Cardiac muscle cell (in vitro differentiated cells and primary cell): Measurements from ENCODE around the gene SLC38A4. TPM values are rescaled to one million over a fixed set of nuclear protein-coding genes. Genes with fewer than 3 reads are reported as not detected.

Experiments used
- DNase-seq, 2 donors: peaks; one replicate each; pipeline versions ENCODE4 v3.0.0 to v3.0.0-alpha.2; 2010 to 2017; ENCODE audit warnings: low read depth in 1 of 2, low spot score in 1 of 2
- H3K27ac ChIP-seq: fragments of 200-600 bp; sonication (generic); 2 replicates; pipeline ENCODE4 v1.5.1; 2016
- H3K27me3 ChIP-seq: fragments of 200-600 bp; sonication (generic); 2 replicates; pipeline ENCODE4 v1.6.0; 2016; ENCODE audit warnings: control low read depth
- H3K36me3 ChIP-seq: fragments of 200-600 bp; sonication (generic); 2 replicates; pipeline ENCODE4 v1.5.1; 2016; ENCODE audit warnings: control low read depth
- H3K4me1 ChIP-seq: fragments of 200-600 bp; sonication (generic); 2 replicates; pipeline ENCODE4 v1.8.1; 2017; ENCODE audit warnings: low read depth, mild to moderate bottlenecking, mixed run types
- H3K4me3 ChIP-seq: fragments of 200-600 bp; sonication (generic); 2 replicates; pipeline ENCODE4 v1.5.1; 2016; ENCODE audit warnings: mild to moderate bottlenecking
- H3K9me3 ChIP-seq: fragments of 200-600 bp; sonication (generic); 2 replicates; pipeline ENCODE4 v1.5.1; 2017; ENCODE audit warnings: low read depth, mild to moderate bottlenecking, control low read depth
- polyA plus RNA-seq: library from polyadenylated mRNA; unstranded; fragments of >200 nt; fragmentation: Nextera tagmentation; extraction: Ambion mirVana; gene quantifications from 2 replicates; pipeline ENCODE4 v1.2.1, GENCODE V29; 2016
- total RNA-seq: library from RNA; depleted of rRNA; stranded (reverse); fragments of >200 nt; gene quantifications from 2 replicates; pipeline ENCODE4 v1.2.3, GENCODE V29; 2016
- TF ChIP-seq, protein P1 (sequence below): IDR thresholded peaks from 2 replicates; pipeline ENCODE4 v1.5.1; 2012; ENCODE audit warnings: low read depth, mild to moderate bottlenecking, low read length

SLC38A4 gene
- total and polyA plus RNA-seq, 2 experiments from 2014 or later = 0.09 to 0.12 TPM

DNA sequence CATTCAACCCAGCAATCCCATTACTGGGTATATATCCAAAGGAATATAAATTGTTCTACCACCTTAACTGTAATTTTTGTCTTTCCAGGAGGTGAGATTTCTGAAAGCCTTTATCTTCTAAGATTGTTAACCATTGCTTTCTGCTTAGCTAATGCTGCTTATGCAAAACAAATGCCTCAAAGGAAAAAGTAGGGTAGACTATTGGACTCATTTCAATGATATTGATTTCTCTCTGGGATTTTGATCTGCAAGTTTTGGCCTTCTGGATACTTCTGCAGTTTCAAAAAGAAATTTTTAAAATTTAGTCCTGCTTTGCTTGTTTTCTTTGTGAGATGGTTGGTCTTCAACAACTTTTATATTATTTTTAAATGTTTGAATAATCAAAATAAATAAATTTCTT is 108.6 kb downstream of the SLC38A4 start:
- H3K27ac ChIP-seq = no peak overlapping the region
- no peaks in the 10 kb centered on the region for H3K9me3 ChIP-seq
- H3K36me3 ChIP-seq = no peaks in the 10 kb centered on the region
- H3K4me3 ChIP-seq = no peak overlapping the region
- no peaks in the 10 kb centered on the region for H3K4me1 ChIP-seq
- TF ChIP-seq, protein P1, sequence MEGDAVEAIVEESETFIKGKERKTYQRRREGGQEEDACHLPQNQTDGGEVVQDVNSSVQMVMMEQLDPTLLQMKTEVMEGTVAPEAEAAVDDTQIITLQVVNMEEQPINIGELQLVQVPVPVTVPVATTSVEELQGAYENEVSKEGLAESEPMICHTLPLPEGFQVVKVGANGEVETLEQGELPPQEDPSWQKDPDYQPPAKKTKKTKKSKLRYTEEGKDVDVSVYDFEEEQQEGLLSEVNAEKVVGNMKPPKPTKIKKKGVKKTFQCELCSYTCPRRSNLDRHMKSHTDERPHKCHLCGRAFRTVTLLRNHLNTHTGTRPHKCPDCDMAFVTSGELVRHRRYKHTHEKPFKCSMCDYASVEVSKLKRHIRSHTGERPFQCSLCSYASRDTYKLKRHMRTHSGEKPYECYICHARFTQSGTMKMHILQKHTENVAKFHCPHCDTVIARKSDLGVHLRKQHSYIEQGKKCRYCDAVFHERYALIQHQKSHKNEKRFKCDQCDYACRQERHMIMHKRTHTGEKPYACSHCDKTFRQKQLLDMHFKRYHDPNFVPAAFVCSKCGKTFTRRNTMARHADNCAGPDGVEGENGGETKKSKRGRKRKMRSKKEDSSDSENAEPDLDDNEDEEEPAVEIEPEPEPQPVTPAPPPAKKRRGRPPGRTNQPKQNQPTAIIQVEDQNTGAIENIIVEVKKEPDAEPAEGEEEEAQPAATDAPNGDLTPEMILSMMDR = no peak
- H3K27me3 ChIP-seq = no peaks in the 10 kb centered on the region
- no peak for DNase-seq
